Calu3 (cell line): ENCODE measurements around the gene SYNE2. TPM values are rescaled to one million over a fixed set of nuclear protein-coding genes. Genes with fewer than 3 reads are reported as not detected.

Source experiments
- BruUV-seq: library from RNA; stranded (reverse); fragments of 400-500 nt; replicated peaks from 2 replicates; lab custom pipeline; 2021; lab: Mats Ljungman, UMichigan
- CTCF ChIA-PET: fragments of 300-600 bp; sonication (Branson Sonifier 250); formaldehyde crosslinking; loops from one replicate; lab custom pipeline; 2022; ENCODE audit warnings: antibody characterized with exemption; lab: Charles Lee
- DNase-seq: peaks from one replicate; pipeline ENCODE4 v3.0.0; 2022
- H3K27ac Mint-ChIP-seq: one replicate; pipeline ENCODE4 v1.8.0; 2022; ENCODE audit warnings: mixed read lengths; ENCODE audit not compliant: unreplicated experiment
- H3K27me3 Mint-ChIP-seq: one replicate; pipeline ENCODE4 v1.8.0; 2022; ENCODE audit warnings: mixed read lengths; ENCODE audit not compliant: unreplicated experiment
- H3K36me3 Mint-ChIP-seq: one replicate; pipeline ENCODE4 v1.8.0; 2022; ENCODE audit warnings: mild to moderate bottlenecking, moderate library complexity, mixed read lengths; ENCODE audit not compliant: insufficient read depth, unreplicated experiment
- H3K4me1 Mint-ChIP-seq: one replicate; pipeline ENCODE4 v1.8.0; 2022; ENCODE audit warnings: mild to moderate bottlenecking, low read depth, mixed read lengths; ENCODE audit not compliant: unreplicated experiment
- H3K4me3 Mint-ChIP-seq: one replicate; pipeline ENCODE4 v1.8.0; 2022; ENCODE audit warnings: mild to moderate bottlenecking, low read depth, moderate library complexity, mixed read lengths; ENCODE audit not compliant: unreplicated experiment
- H3K9me3 Mint-ChIP-seq: one replicate; pipeline ENCODE4 v1.8.0; 2022; ENCODE audit warnings: low read depth, mixed read lengths; ENCODE audit not compliant: unreplicated experiment
- CTCF ChIP-seq: fragments of 200-600 bp; IDR thresholded peaks from one replicate; pipeline ENCODE4 v1.8.0; 2022; ENCODE audit warnings: antibody characterized with exemption; ENCODE audit not compliant: unreplicated experiment
- intact Hi-C: fragments of 100-400 bp; cut with micrococcal nuclease; formaldehyde crosslinking; loops from one replicate; pipeline ENCODE4 v1.10.0; 2022; ENCODE audit not compliant: unreplicated experiment
- total RNA-seq: library from RNA; stranded (reverse); gene quantifications from 2 replicates; pipeline ENCODE4 v1.2.3, GENCODE V29; 2022

The SYNE2 gene
- total RNA-seq, 1 experiment from 2014 or later = 171 TPM

- H3K4me3 Mint-ChIP-seq = no peak overlapping the region
- H3K27me3 Mint-ChIP-seq = no peaks in the 10 kb centered on the region
- H3K27ac Mint-ChIP-seq = peak overlapping the region; percentile 3
- no peak for TF ChIP-seq CTCF
- no TSS peak for BruUV-seq
- H3K36me3 Mint-ChIP-seq = peaks cover 27% of the 10 kb centered on the region
- CTCF ChIA-PET = no interaction called here
- intact Hi-C loops = no loop called here
- H3K4me1 Mint-ChIP-seq = peaks cover 8% of the 10 kb centered on the region
- H3K9me3 Mint-ChIP-seq = no peaks in the 10 kb centered on the region
- DNase-seq = no peak
These were observed 143.2 kb downstream of the SYNE2 start for GRCh38 chr14:63996016-63996415.

- TF ChIP-seq CTCF = no peak
- BruUV-seq = no TSS peak
- Mint-ChIP-seq H3K36me3 (peaks cover 33% of the 10 kb centered on the region), H3K4me1 (peaks cover 8% of the 10 kb centered on the region), H3K4me3 (no peak overlapping the region), H3K27me3 (no peaks in the 10 kb centered on the region), H3K27ac (no peak overlapping the region), H3K9me3 (no peaks in the 10 kb centered on the region)
- DNase-seq = no peak
- intact Hi-C loops = no loop called here
- CTCF ChIA-PET = no interaction called here
These were observed 143.9 kb downstream of the SYNE2 start for GRCh38 chr14:63996625-63997220.

- no peak for TF ChIP-seq CTCF
- no peak overlapping the region for H3K4me3 Mint-ChIP-seq
- H3K4me1 Mint-ChIP-seq = peaks cover 8% of the 10 kb centered on the region
- BruUV-seq = no TSS peak
- H3K36me3 Mint-ChIP-seq = peaks cover 29% of the 10 kb centered on the region
- intact Hi-C loops = no loop called here
- DNase-seq = no peak
- no peaks in the 10 kb centered on the region for H3K9me3 Mint-ChIP-seq
- no peak overlapping the region for H3K27ac Mint-ChIP-seq
- H3K27me3 Mint-ChIP-seq = no peaks in the 10 kb centered on the region
- CTCF ChIA-PET = no interaction called here
These were observed 147.9 kb downstream of the SYNE2 start for GRCh38 chr14:64000749-64001148.

GRCh38 chr14:64005822-64006221, 153.0 kb downstream of the SYNE2 start:
- intact Hi-C loops = no loop called here
- H3K9me3 Mint-ChIP-seq = no peaks in the 10 kb centered on the region
- DNase-seq = no peak
- no peak overlapping the region for H3K27ac Mint-ChIP-seq
- no peaks in the 10 kb centered on the region for H3K27me3 Mint-ChIP-seq
- TF ChIP-seq CTCF = no peak
- no peaks in the 10 kb centered on the region for H3K4me1 Mint-ChIP-seq
- BruUV-seq = no TSS peak
- CTCF ChIA-PET = no interaction called here
- peaks cover 26% of the 10 kb centered on the region for H3K36me3 Mint-ChIP-seq
- no peak overlapping the region for H3K4me3 Mint-ChIP-seq
